Measurements from ENCODE around the gene IL1RAP.

DNA sequence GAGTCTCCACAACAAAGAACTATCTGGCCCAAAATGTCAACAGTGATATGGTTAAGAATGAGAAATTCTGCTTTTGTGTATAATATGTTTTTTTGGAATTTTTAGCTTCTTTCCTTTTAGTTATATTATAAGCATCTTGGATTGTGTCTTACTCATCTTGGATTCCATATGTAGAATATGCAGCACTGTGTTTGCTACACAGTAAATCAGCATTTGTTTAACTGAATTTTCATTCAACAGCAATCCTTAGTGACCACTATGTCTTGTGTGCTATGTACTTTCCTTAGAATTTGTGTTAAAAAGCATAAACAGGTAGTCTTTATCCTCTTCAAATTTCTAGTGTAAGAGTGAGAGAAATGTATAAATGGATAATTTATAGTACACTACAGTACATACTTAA lies 46.0 kb upstream of the IL1RAP start:
- no peak for TF ChIP-seq CTCF (IDR thresholded peaks at IDR 0.05 in 8 of 11, conservative IDR thresholded peaks at IDR 0.05 in 3 of 11)
- TF ChIP-seq POLR2A (IDR thresholded peaks at IDR 0.05) = no peak

Data from spleen (tissue), 7 donors.